ENCODE measurements around the gene COL4A4. TPM values are rescaled to one million over a fixed set of nuclear protein-coding genes. Genes with fewer than 3 reads are reported as not detected.
A peak's percentile ranks its signal among the peaks of the same experiment; 100 is the strongest.

The COL4A4 gene
- total RNA-seq, 1 donor from 2014 or later: 5.2 TPM

GRCh38 chr2:226993171-226993570 is 170.8 kb downstream of the COL4A4 start:
- no peak for DNase-seq (ENCODE audit: low read depth)
- no peak for TF ChIP-seq CTCF (conservative IDR thresholded peaks at IDR 0.05; ENCODE audit: low read depth, low read length)
- no peak overlapping the region for H3K4me3 ChIP-seq (ENCODE audit: low read depth, low read length)

- no peak for TF ChIP-seq CTCF (conservative IDR thresholded peaks at IDR 0.05; ENCODE audit: low read depth, low read length)
- H3K4me3 ChIP-seq (ENCODE audit: low read depth, low read length): no peak overlapping the region
- no peak for DNase-seq (ENCODE audit: low read depth)
Measured at GRCh38 chr2:226991663-226992062, 172.3 kb downstream of the COL4A4 start.

GRCh38 chr2:226985583-226985946 is 178.4 kb downstream of the COL4A4 start:
- H3K4me3 ChIP-seq (ENCODE audit: low read depth, low read length): no peak overlapping the region
- no peak for TF ChIP-seq CTCF (conservative IDR thresholded peaks at IDR 0.05; ENCODE audit: low read depth, low read length)
- no peak for DNase-seq (ENCODE audit: low read depth)

GRCh38 chr2:226984750-226985582 is 179.0 kb downstream of the COL4A4 start:
- no peak overlapping the region for H3K4me3 ChIP-seq (ENCODE audit: low read depth, low read length)
- peak; percentile 22 for DNase-seq (ENCODE audit: low read depth)
- peak; percentile 74 for TF ChIP-seq CTCF (conservative IDR thresholded peaks at IDR 0.05; ENCODE audit: low read depth, low read length)

DNA sequence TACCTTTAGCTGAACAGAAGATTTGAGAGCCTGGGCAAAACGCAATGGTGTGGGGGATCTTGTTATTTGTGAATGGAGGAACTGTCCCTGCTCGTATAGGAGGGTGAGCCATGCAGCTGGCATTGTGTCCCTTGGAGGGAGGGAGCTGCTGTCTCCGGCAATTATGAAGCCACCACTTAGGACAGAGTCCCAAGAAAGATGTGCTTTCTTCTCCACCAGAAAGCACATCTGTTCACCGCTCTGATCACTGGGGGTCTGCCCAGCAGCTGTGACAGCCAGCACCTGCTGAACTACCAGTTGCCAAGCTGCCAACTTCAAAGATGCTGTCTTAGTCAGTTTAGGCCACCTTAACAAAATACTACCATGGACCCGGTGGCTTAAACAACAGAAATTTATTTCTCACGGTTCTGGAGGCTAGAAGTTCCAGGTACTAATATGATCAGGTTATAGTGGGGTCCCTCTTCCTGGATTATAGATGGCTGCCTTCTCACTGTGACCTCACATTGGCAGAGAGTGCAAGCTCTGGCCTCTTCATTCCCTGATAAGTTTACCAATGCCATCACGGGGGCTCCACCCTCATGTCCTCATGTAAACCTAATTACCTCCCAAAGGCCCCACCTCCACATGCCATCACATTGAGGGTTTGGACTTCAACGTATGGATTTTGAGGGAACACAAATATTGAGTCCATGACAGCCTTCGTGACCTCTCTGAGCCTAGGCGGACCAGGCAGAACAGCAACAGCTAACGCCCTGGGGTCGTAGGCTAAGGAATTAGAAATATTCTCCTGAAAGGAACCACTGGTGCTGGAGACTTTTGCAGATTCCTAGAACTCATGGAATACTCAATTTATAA is 179.9 kb downstream of the COL4A4 start:
- no peak overlapping the region for H3K4me3 ChIP-seq (ENCODE audit: low read depth, low read length)
- no peak for TF ChIP-seq CTCF (conservative IDR thresholded peaks at IDR 0.05; ENCODE audit: low read depth, low read length)
- no peak for DNase-seq (ENCODE audit: low read depth)

GRCh38 chr2:226981791-226982326 is 182.1 kb downstream of the COL4A4 start:
- no peak overlapping the region for H3K4me3 ChIP-seq (ENCODE audit: low read depth, low read length)
- no peak for TF ChIP-seq CTCF (conservative IDR thresholded peaks at IDR 0.05; ENCODE audit: low read depth, low read length)
- no peak for DNase-seq (ENCODE audit: low read depth)
